Measurements from ENCODE around the gene UBXN1.
A peak's percentile ranks its signal among the peaks of the same experiment; 100 is the strongest.

UBXN1 gene

DNA sequence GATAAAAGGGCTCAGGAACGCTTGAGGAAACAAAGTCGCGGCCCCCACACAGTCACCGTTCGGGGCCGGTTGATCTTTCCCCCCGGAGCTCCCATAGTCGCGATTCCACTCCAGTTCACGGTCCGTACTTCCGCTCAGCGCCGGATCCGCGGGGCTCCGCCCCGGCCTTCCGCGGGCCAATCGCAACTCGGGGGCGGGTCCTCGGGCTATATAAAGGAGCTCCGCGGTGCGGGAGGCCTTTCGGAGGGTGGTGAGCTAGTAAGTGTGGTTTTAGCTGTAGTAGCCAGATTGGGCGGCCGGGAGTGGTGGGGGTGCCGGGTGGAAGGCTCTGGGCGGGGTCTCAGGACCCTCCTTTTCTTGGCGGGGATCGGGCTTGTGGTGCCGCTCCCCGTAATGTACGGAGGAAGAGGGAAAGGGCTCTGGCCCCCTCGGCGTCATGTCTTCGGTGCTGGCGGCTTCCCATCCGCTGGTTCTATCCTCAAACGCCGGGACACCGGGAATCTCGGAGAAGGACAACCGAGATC, 13.7 kb downstream of the UBXN1 start, which contains the start of the genes C11orf98 and CSKMT:
C11orf98 (minus strand) TSS at position 136 of the 524 bp plus-strand sequence; CDS start at position 95, 41 bp downstream.
CSKMT (plus strand) TSS at position 238 of the 524 bp plus-strand sequence. CDS start 568 bp downstream, outside the sequence.
- no peaks in the 10 kb centered on the region for H4K20me1 ChIP-seq (ENCODE audit: low read depth, low read length)
- no peaks in the 10 kb centered on the region for H3K9me3 ChIP-seq (ENCODE audit: insufficient read depth, low read length)
- H2AFZ ChIP-seq (ENCODE audit: low read depth, low read length, severe bottlenecking), result peak within 1 kb of the TSS; percentile 61
- no peaks in the 10 kb centered on the region for H3K27me3 ChIP-seq (ENCODE audit: low read length)
- no peaks in the 10 kb centered on the region for H3K9me2 ChIP-seq (replicated peaks; ENCODE audit: insufficient read depth, low read length)
- H3K4me2 ChIP-seq (ENCODE audit: low read depth, low read length, poor library complexity, severe bottlenecking), result peak within 1 kb of the TSS; percentile 93
- no peak for TF ChIP-seq EZH2phosphoT487 (conservative IDR thresholded peaks at IDR 0.05; ENCODE audit: low read length)
- peaks cover 50% of the 10 kb centered on the region for H3F3A ChIP-seq (ENCODE audit: insufficient read depth)
- peak within 1 kb of the TSS; percentile 92 for H3K27ac ChIP-seq (ENCODE audit: low read depth, low read length)
- H3K4me3 ChIP-seq (ENCODE audit: insufficient read depth, low read length, poor library complexity, severe bottlenecking), result peak within 1 kb of the TSS; percentile 89
- peak within 1 kb of the TSS; percentile 95 for H3K9ac ChIP-seq (ENCODE audit: low read length)
- peaks cover 15% of the 10 kb centered on the region for H3K36me3 ChIP-seq (ENCODE audit: low read length)
- H3K79me2 ChIP-seq (ENCODE audit: insufficient read depth, low read length), result peaks cover 43% of the 10 kb centered on the region

GRCh38 chr11:62664405-62665074, 14.3 kb downstream of the UBXN1 start:
- Histone ChIP-seq H2AFZ (ENCODE audit: low read depth, low read length, severe bottlenecking) (peak overlapping the region; percentile 61), H3K9ac (ENCODE audit: low read length) (peak overlapping the region; percentile 95), H3K4me2 (ENCODE audit: low read depth, low read length, poor library complexity, severe bottlenecking) (peak overlapping the region; percentile 80), H3K79me2 (ENCODE audit: insufficient read depth, low read length) (peaks cover 43% of the 10 kb centered on the region), H3K9me2 (replicated peaks; ENCODE audit: insufficient read depth, low read length) (no peaks in the 10 kb centered on the region), H4K20me1 (ENCODE audit: low read depth, low read length) (no peaks in the 10 kb centered on the region), H3K27ac (ENCODE audit: low read depth, low read length) (peak overlapping the region; percentile 92), H3K27me3 (ENCODE audit: low read length) (no peaks in the 10 kb centered on the region), H3K4me3 (ENCODE audit: insufficient read depth, low read length, poor library complexity, severe bottlenecking) (peak overlapping the region; percentile 89), H3K36me3 (ENCODE audit: low read length) (peaks cover 15% of the 10 kb centered on the region), H3F3A (ENCODE audit: insufficient read depth) (peaks cover 45% of the 10 kb centered on the region), H3K9me3 (ENCODE audit: insufficient read depth, low read length) (no peaks in the 10 kb centered on the region)
- no peak for TF ChIP-seq EZH2phosphoT487 (conservative IDR thresholded peaks at IDR 0.05; ENCODE audit: low read length)
- no peak for TF ChIP-seq CTCF (IDR thresholded peaks at IDR 0.05; ENCODE audit: insufficient read depth, low read length, poor library complexity, severe bottlenecking)

DNA sequence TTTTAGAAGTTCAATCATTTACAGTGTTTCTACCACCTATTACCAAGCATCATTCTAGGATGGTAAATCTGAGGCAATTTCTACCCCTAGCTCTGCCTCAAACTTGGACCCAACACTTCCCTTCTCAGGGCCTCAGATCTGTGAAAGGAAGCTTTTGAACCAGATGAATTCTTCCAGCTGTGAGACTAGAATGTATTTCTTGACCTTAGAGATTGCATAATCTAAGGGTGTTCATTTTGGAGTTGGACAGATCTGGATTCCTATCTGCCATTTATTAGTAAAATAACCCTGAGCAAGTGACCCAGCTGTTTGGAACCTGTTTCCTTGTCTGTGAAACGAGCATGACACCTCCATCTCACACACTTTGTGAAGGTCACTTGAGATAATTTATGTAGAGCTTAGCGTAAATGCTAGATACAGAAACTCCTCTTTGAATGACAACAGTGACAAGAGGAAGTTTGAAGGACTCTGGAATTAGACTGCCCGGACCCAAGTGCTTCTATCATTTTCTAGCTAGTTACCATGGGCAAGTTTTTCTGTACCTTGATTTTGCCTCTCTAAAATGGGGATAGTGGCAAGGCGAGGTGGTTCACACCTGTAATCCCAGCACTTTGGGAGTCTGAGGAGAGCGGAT, 22.0 kb downstream of the UBXN1 start:
- Histone ChIP-seq H3K27me3 (ENCODE audit: low read length) (no peaks in the 10 kb centered on the region), H3K9me2 (replicated peaks; ENCODE audit: insufficient read depth, low read length) (no peaks in the 10 kb centered on the region), H3K9me3 (ENCODE audit: insufficient read depth, low read length) (no peaks in the 10 kb centered on the region), H3K36me3 (ENCODE audit: low read length) (no peaks in the 10 kb centered on the region), H2AFZ (ENCODE audit: low read depth, low read length, severe bottlenecking) (no peak overlapping the region), H3K79me2 (ENCODE audit: insufficient read depth, low read length) (peaks cover 12% of the 10 kb centered on the region), H3K4me3 (ENCODE audit: insufficient read depth, low read length, poor library complexity, severe bottlenecking) (no peak overlapping the region), H3K27ac (ENCODE audit: low read depth, low read length) (no peak overlapping the region), H4K20me1 (ENCODE audit: low read depth, low read length) (no peaks in the 10 kb centered on the region), H3K4me2 (ENCODE audit: low read depth, low read length, poor library complexity, severe bottlenecking) (no peak overlapping the region), H3F3A (ENCODE audit: insufficient read depth) (peaks cover 18% of the 10 kb centered on the region), H3K9ac (ENCODE audit: low read length) (no peak overlapping the region)
- TF ChIP-seq EZH2phosphoT487 (conservative IDR thresholded peaks at IDR 0.05; ENCODE audit: low read length), result no peak
- no peak for TF ChIP-seq CTCF (IDR thresholded peaks at IDR 0.05; ENCODE audit: insufficient read depth, low read length, poor library complexity, severe bottlenecking)
